Mononuclear cell (primary cell): ENCODE data around the gene CYBA. TPM values are rescaled to one million over a fixed set of nuclear protein-coding genes. Genes with fewer than 3 reads are reported as not detected.

ENCODE experiments used
- H3K27me3 ChIP-seq: 2 replicates; pipeline ENCODE4 v1.6.0; 2011; ENCODE audit warnings: low read length, control low read depth; ENCODE audit not compliant: insufficient read depth
- H3K4me1 ChIP-seq: 2 replicates; pipeline ENCODE4 v1.5.1; 2011; ENCODE audit warnings: mild to moderate bottlenecking, low read length, control low read depth; ENCODE audit not compliant: insufficient read depth
- H3K4me3 ChIP-seq: 2 replicates; pipeline ENCODE4 v1.5.1; 2011; ENCODE audit warnings: mild to moderate bottlenecking, low read length, moderate library complexity
- H3K9me3 ChIP-seq: 2 replicates; pipeline ENCODE4 v1.5.1; 2011; ENCODE audit warnings: low read depth, mild to moderate bottlenecking, control low read depth, low read length
- total RNA-seq: library from RNA; depleted of rRNA; stranded (reverse); fragments of >200 nt; gene quantifications from one replicate; pipeline ENCODE4 v1.2.3, GENCODE V29; 2012

CYBA gene
- total RNA-seq, 1 donor = 388 TPM

DNA sequence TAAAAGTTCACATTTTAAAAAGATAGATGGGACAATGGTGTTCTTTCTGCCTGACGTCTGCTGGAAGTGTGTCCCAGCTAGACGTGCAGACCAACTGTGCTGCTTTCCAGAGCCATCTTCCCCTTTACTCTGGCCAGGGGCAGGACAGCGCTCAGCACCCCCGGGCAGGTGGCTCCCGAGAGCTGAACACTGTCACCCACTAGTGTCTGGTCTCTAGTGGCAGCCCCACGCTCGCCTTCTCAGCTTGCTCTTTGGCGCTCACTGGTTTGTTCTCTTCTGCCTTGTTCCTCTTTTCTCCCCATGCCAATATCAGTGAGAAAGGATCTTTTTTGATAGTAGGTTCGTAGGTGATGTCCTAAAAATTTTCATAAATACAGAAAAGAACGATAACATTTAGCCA, 54.9 kb downstream of the CYBA start:
- Histone ChIP-seq H3K27me3 (no peaks in the 10 kb centered on the region), H3K9me3 (no peaks in the 10 kb centered on the region), H3K4me1 (peaks cover 38% of the 10 kb centered on the region), H3K4me3 (no peak overlapping the region)

DNA sequence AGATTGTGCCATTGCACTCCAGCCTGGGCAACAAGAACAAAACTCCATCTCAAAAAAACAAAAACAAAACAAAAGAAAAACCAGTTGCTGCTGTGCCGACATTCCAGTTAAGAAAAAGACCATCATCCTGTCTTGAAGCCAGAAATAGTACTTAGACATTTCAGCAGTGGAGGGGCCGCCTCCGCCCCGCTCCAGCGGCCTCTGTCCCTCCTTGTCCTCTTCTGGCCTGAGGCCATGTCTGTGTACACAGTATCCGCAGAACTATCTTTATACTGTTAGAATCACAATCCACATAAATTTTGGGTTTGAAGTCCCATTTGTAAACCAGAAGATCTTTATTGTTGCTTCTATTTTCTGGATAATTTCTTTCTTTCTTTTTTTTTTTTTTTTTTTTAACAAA, 55.8 kb downstream of the CYBA start:
- Histone ChIP-seq H3K4me3 (no peak overlapping the region), H3K27me3 (no peaks in the 10 kb centered on the region)

DNA sequence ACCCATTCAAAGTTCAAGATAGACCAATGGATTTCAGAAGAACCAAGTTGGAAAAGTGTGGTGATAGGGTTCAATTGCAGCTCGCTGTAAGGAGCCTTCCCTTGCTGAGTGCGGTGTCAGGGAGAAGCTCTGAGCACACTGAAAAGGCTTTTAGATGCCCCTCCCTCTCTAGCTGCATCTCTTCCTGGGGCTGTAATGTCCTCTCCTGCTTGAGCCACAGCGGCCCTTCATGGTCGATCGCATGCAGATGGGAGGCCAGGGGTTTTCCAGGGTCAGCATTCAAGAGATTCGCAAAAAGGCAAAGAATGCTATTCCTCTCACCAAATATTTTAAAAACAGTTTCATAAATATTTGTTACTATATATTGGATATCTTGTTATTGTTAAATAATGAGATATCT, 56.9 kb downstream of the CYBA start:
- Histone ChIP-seq H3K27me3 (no peaks in the 10 kb centered on the region), H3K9me3 (no peaks in the 10 kb centered on the region), H3K4me1 (peaks cover 20% of the 10 kb centered on the region), H3K4me3 (no peak overlapping the region)

More for the DNA sequence above, 55.8 kb downstream of the CYBA start:
- no peaks in the 10 kb centered on the region for H3K9me3 ChIP-seq
- H3K4me1 ChIP-seq = peaks cover 32% of the 10 kb centered on the region

DNA sequence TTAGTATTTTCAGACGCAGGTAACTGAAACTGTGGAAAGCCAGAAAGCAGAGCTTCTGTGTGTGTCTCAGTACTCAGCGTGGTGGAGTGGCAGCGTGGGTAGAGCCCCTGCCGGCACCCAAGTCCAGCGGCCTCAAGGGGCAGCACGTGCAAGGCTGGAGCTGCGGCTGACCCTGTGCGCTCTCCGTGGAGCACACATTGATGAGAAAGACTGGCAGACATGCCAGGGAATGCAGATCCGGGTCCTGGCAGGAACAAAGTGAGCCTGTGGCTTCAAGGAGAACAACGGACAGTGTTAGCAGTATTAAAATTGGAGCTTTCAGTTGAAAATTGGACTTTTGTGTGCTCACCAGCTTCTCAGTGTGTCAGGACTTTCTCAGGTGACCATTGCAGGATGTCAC, 57.4 kb downstream of the CYBA start:
- no peak overlapping the region for H3K4me3 ChIP-seq
- H3K9me3 ChIP-seq = no peaks in the 10 kb centered on the region
- peaks cover 16% of the 10 kb centered on the region for H3K4me1 ChIP-seq
- H3K27me3 ChIP-seq = no peaks in the 10 kb centered on the region

Other genes with a start within 250 kb of the CYBA start
- 5.8 TPM for gene ZFPM1, start 197.8 kb downstream of the CYBA start, total RNA-seq
- gene ZC3H18, start 80.7 kb downstream of the CYBA start, total RNA-seq = 24.7 TPM
- gene IL17C, start 12.5 kb downstream of the CYBA start, total RNA-seq = 0.21 TPM
- 18.8 TPM for gene MVD, start 12.0 kb upstream of the CYBA start, total RNA-seq
- gene SNAI3, start 35.5 kb upstream of the CYBA start, total RNA-seq = 6.0 TPM
- gene RNF166, start 55.4 kb upstream of the CYBA start, total RNA-seq = 130 TPM
- 6.7 TPM for gene CTU2, start 55.5 kb upstream of the CYBA start, total RNA-seq
- gene PIEZO1, start 134.2 kb upstream of the CYBA start, total RNA-seq = 54.5 TPM
- 0.42 TPM for gene CDT1, start 152.7 kb upstream of the CYBA start, total RNA-seq
- 70.8 TPM for gene APRT, start 160.9 kb upstream of the CYBA start, total RNA-seq
- 21.6 TPM for gene GALNS, start 205.9 kb upstream of the CYBA start, total RNA-seq
- gene TRAPPC2L, start 206.1 kb upstream of the CYBA start, total RNA-seq = 24.0 TPM
- not detected for gene PABPN1L, start 215.6 kb upstream of the CYBA start, total RNA-seq